Stimulated activated effector memory CD8-positive, alpha-beta T cell treated with anti-CD3 and anti-CD28 coated beads, Interleukin-12 subunit alpha, Interleukin-12 subunit beta, amount 100 ng/mL, for 72 hours (primary cell): ENCODE results near the gene JMY.
A peak's percentile ranks its signal among the peaks of the same experiment; 100 is the strongest.

Source experiments
- ATAC-seq: fragments of 150-1000 bp; cut with Tn5 transposase; 2 replicates; pipeline ENCODE4 v1.10.0; 2021
- DNase-seq, 2 donors: peaks; one replicate each; pipeline ENCODE4 v3.0.0; 2021 to 2022; ENCODE audit warnings: low spot score in 2 of 2
- H3K27ac Mint-ChIP-seq: one replicate; pipeline ENCODE4 v1.8.0; 2022; ENCODE audit warnings: mild to moderate bottlenecking, mixed read lengths
- H3K36me3 Mint-ChIP-seq: one replicate; pipeline ENCODE4 v1.8.0; 2022; ENCODE audit warnings: mild to moderate bottlenecking, mixed read lengths
- H3K4me1 Mint-ChIP-seq: one replicate; pipeline ENCODE4 v1.8.0; 2022; ENCODE audit warnings: mixed read lengths
- H3K4me3 Mint-ChIP-seq: one replicate; pipeline ENCODE4 v1.8.0; 2022; ENCODE audit warnings: mild to moderate bottlenecking, mixed read lengths
- H3K9me3 Mint-ChIP-seq: one replicate; pipeline ENCODE4 v1.8.0; 2022; ENCODE audit warnings: mixed read lengths

Gene JMY

DNA sequence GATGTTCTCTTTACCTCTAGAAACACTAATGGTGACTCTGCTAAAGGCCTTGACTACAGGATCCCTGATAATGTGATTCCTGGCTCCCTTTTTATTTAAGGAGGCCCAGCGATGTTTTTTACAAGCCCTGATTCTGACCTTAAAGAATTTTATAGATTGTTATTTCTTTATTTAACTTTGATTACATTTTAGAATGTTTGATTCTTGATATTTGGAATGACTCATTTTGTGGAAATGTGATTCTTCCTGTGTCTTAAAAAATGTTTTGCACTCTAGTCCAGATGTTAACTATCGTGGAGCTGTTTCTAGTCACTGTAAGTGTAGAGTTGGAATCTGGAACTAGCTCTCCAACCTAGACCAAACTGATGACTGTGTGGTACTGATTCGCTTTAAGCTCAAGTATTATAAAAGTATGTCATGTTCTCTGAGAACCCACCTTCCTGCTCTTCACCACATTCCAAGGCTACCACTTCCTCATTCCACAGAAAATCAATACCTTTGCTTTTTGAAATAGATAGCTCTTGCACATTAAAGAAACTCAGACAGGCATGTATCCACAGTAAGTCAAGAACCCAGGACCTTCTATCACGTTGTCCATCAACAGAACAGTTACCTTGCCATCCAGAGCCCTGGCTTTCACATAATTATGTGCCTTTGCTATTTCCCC, 65.2 kb downstream of the JMY start:
- Mint-ChIP-seq H3K4me1 (peaks cover 13% of the 10 kb centered on the region), H3K27ac (no peak overlapping the region), H3K9me3 (no peaks in the 10 kb centered on the region), H3K36me3 (peaks cover 38% of the 10 kb centered on the region), H3K4me3 (no peak overlapping the region)
- DNase-seq = no peak
- ATAC-seq = no peak

DNA sequence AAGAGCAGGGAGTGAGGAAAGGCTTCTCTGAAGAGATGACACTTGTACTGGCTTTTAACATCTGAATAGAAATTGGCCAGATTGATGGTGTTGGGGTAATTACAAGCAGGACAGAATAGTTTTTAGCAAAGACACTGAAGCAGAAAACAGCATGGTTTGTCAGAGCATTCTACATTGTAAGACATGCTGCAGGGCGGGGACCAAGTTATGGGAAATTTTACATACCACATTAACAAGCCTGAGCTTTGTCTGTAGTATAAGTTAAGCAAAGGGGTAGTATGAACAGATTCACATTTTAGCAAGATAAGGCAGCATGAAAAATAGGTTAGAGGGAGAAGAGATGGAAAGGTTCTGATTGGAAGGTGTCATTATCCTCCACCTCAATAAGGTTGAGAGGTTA, 66.5 kb downstream of the JMY start:
- ATAC-seq (no peak), DNase-seq (no peak)
- H3K4me3 Mint-ChIP-seq = no peak overlapping the region
- no peak overlapping the region for H3K27ac Mint-ChIP-seq
- H3K4me1 Mint-ChIP-seq = peaks cover 10% of the 10 kb centered on the region
- H3K9me3 Mint-ChIP-seq = no peaks in the 10 kb centered on the region
- H3K36me3 Mint-ChIP-seq = peaks cover 38% of the 10 kb centered on the region

DNA sequence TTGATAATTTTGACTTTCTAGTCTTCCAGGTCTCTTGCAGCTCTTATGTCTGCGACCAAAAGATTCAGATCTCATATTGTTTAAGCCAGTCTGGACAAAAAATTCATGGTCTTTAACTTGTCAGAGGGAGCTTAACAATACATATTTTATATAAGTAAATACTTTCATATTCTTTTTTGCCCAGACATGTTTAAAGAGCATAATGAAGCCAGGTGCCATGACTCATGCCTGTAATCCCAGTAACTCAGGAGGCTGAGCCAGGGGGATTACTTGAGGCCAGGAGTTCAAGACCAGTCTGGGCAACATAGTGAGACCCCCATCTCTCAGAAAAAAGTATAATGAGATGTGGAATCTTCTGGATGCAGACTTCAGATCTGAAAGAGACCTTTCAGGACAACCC, 69.8 kb downstream of the JMY start:
- Mint-ChIP-seq H3K4me1 (no peaks in the 10 kb centered on the region), H3K27ac (no peak overlapping the region), H3K36me3 (peaks cover 60% of the 10 kb centered on the region), H3K9me3 (no peaks in the 10 kb centered on the region), H3K4me3 (no peak overlapping the region)
- no peak for ATAC-seq
- no peak for DNase-seq

DNA sequence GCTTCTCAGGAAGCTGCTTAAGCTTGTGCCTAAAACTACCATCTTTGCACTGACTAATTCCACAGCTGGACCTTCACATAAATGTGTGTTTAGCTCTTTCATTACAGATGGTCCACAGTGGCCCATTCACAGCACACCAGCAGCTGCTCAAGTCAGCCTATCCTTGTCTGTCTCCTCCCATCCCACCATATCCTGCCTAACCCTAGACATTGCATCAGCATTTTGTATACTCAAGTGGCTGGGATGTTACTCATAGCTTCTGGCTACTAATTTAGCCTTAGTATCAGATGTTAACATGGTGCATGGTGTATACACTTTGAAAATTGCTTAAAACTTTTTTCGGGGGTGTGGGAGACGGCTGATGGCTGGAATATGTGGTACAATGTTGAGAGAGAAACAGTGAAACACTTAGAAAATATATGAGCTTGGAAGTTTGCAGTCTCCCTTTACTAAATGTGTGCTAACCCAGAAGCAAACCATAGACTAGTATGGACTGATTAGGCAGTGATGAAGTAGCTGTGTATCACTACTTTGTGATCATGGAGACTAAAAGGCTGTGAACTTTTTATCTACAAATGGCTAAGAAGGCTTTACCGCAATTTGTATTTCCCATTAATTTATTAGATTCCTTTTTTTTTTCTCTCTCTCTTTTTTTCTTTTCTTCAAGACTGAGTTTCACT, 83.1 kb downstream of the JMY start:
- Mint-ChIP-seq H3K9me3 (no peaks in the 10 kb centered on the region), H3K4me3 (no peak overlapping the region), H3K36me3 (peaks cover 81% of the 10 kb centered on the region), H3K27ac (peak overlapping the region; percentile 54), H3K4me1 (no peaks in the 10 kb centered on the region)
- DNase-seq (no peak), ATAC-seq (no peak)

DNA sequence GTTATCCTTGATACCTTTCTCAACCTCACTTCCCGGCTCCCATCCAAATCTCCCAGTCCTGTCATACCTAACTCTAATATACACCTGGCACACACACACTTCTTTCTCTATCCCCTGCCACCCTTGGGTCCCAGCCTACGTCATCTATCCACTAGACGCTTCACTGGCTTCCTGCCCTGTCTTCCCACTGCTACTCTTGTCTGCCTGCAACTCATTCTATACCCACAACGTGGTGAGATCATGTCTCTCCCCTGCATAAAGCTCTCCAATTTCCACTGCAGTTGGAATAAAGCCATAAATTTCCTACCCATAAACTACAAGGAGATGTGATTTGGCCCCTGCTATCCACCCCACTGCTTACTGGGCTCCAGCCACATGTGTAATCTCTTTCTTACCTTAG, 93.5 kb downstream of the JMY start:
- ATAC-seq (no peak), DNase-seq (no peak)
- Mint-ChIP-seq H3K9me3 (no peaks in the 10 kb centered on the region), H3K4me3 (no peak overlapping the region), H3K27ac (no peak overlapping the region), H3K4me1 (no peaks in the 10 kb centered on the region), H3K36me3 (peaks cover 6% of the 10 kb centered on the region)

DNA sequence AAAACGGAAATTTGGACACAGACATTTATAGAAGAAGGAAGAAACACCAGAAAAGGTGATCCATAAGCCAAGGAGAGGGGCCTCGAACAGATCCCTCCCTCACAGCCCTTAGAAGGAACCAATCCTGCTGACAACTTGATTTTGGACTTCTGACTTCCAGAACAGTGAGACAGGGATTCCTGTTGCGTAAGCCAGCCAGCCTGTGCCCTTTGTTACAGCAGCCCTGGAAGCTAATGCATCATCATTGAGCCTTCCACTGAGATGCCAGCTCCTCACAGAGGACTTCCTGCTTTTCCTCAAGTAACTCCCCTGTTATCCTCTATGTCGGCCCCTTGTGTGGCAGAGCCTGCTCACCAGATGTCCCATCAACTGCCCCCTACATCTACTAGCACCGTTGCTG, 94.1 kb downstream of the JMY start:
- Mint-ChIP-seq H3K4me3 (no peak overlapping the region), H3K9me3 (peaks cover 2% of the 10 kb centered on the region), H3K36me3 (peaks cover 6% of the 10 kb centered on the region), H3K4me1 (no peaks in the 10 kb centered on the region), H3K27ac (no peak overlapping the region)
- ATAC-seq (no peak), DNase-seq (no peak)

DNA sequence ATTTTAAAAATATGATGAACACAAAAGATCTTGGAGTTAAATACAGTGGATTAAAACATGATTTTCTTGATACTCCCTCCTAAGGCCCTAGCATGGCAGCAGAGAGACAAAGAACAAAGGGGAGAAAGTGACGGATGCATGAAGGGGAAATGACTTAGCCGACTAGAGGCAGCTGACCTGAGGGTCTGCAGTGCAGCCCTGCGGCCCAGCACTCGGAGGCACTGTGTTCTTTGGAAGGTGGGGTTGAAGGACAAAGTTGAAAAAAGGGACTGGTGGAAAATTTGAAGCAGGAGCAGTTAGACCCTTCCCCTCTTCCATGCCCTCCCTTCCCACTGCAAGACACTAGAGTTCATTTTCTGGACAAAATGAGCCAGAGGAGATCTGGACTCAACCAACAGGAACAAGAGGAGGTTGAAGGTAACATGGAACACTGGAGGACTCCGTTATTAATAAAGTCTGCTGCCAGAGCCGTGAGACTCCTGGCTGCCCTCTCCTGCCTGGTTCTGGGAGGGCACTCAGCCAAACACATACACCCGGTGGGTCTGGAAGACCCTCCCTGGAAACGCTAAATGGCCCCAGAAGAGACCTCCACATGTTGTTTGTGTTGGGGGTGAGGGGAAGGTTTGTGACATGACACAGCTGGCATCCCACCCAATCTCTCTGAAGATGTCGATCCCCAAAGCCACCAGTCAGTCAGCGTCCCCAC, 98.1 kb downstream of the JMY start:
- Mint-ChIP-seq H3K4me1 (no peaks in the 10 kb centered on the region), H3K27ac (no peak overlapping the region), H3K9me3 (peaks cover 6% of the 10 kb centered on the region), H3K36me3 (no peaks in the 10 kb centered on the region), H3K4me3 (no peak overlapping the region)
- DNase-seq (no peak), ATAC-seq (no peak)

DNA sequence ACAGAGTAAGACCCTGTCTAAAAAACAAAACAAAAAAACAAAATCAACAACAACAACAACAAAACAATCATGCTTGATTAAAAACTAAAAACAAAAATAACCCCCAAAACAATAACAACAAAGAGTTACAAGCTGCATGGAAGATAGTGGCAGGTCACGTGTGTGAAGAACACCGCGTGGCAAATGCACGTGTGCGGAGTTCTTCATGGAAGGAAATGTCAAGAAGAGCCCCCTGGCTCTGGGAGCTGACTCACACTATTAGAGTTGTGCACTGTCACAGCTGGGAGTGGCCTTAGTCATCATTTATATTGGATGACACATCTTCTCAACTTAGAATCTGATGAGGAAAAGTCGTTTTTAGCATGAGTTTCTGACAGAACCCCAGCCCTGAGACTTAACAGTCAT, 110.5 kb downstream of the JMY start:
- no peak for DNase-seq
- no peak for ATAC-seq
- H3K4me3 Mint-ChIP-seq = no peak overlapping the region
- no peak overlapping the region for H3K27ac Mint-ChIP-seq
- H3K36me3 Mint-ChIP-seq = no peaks in the 10 kb centered on the region
- no peaks in the 10 kb centered on the region for H3K4me1 Mint-ChIP-seq
- H3K9me3 Mint-ChIP-seq = no peaks in the 10 kb centered on the region

DNA sequence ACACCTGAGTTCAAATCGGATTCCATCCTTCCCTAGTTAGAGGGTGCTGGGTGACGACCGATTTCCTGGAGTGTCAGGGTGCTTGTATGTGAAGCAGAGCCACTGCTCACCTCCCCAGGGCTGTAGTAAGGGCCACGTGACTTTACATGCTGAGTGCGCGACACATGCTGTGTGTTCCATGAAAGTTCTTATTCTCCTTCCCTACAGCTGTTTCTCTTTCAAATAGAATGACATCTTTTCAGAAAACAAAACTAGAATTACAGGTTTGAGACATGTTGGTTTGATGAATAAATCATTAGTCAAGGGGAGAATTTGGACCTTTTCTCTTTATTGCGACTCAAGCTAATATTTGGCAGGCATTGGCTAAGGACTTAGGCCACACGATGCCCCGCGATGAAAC, 113.1 kb downstream of the JMY start:
- no peaks in the 10 kb centered on the region for H3K9me3 Mint-ChIP-seq
- no peak overlapping the region for H3K4me3 Mint-ChIP-seq
- ATAC-seq = no peak
- no peak for DNase-seq
- H3K36me3 Mint-ChIP-seq = no peaks in the 10 kb centered on the region
- H3K4me1 Mint-ChIP-seq = no peaks in the 10 kb centered on the region
- no peak overlapping the region for H3K27ac Mint-ChIP-seq

DNA sequence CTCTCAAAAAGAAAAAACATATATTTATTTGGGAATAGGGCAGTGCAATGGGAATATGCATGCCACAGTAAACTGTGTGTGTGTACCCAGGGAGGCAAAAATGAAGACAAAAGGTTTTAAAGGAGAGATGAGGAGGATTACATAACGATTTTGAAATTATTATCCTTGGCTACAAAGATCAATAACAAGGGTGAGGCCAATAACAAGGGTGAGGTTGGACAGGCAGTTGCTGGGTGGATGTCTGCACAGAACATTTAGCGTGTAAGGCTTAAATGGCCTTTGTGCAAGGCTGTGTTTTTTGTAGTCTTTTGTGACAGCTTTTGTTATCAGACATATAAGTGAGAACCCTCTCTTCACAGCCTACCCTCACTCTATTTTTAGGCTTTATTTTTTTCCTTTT, 114.0 kb downstream of the JMY start:
- no peaks in the 10 kb centered on the region for H3K36me3 Mint-ChIP-seq
- DNase-seq (no peak), ATAC-seq (no peak)
- H3K4me3 Mint-ChIP-seq = no peak overlapping the region
- no peak overlapping the region for H3K27ac Mint-ChIP-seq
- no peaks in the 10 kb centered on the region for H3K9me3 Mint-ChIP-seq
- no peaks in the 10 kb centered on the region for H3K4me1 Mint-ChIP-seq

DNA sequence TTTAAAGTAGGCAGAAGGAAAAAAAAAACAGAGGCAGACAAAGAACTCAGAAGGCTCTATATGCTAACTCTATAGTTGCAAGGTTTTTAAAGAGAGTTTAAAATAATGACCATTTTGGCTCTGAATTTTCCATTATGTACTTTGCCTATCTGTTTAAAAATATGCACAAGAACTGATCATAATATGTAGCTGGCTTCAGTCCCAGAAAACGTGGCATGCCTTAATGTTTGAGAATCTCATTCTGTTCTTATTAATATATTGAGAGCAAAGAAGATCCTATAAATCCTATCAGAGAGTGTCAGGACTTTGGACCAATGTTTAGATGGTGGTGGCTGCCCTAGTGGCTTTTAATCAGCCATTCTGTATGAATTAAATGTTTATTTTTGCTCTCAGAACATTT, 121.5 kb downstream of the JMY start:
- Mint-ChIP-seq H3K4me1 (no peaks in the 10 kb centered on the region), H3K4me3 (no peak overlapping the region), H3K36me3 (no peaks in the 10 kb centered on the region), H3K9me3 (no peaks in the 10 kb centered on the region), H3K27ac (no peak overlapping the region)
- no peak for ATAC-seq
- DNase-seq = no peak
